Erythroblast (primary cell): Measurements from ENCODE around the gene FJX1.

Experiments
- GATA1 ChIP-seq: IDR thresholded peaks from 2 replicates; pipeline ENCODE4 v1.6.1; 2011; ENCODE audit warnings: low read depth, mild to moderate bottlenecking, control low read depth, low read length, moderate library complexity
- POLR2A ChIP-seq: IDR thresholded peaks from 2 replicates; pipeline ENCODE4 v1.6.1; 2011; ENCODE audit warnings: mild to moderate bottlenecking, low read length

- no peak for TF ChIP-seq POLR2A
- no peak for TF ChIP-seq GATA1
These were observed 21.4 kb downstream of the FJX1 start for GRCh38 chr11:35639591-35640179.
